Measurements from ENCODE around the gene CLDN4. TPM values are rescaled to one million over a fixed set of nuclear protein-coding genes. Genes with fewer than 3 reads are reported as not detected.

The CLDN4 gene
- total RNA-seq, 1 donor: 0.86 TPM

GRCh38 chr7:73860859-73861258 is 30.1 kb downstream of the CLDN4 start, which contains the start of gene TMEM270:
TMEM270 (plus strand) TSS chr7:73861159; CDS start chr7:73861195, 36 bp downstream.
- no peak for DNase-seq (ENCODE audit: low read depth)
- no peak within 1 kb of the TSS for H3K4me3 ChIP-seq (ENCODE audit: low read depth, low read length)
- TF ChIP-seq CTCF (IDR thresholded peaks at IDR 0.05; ENCODE audit: insufficient read depth, low read depth, low read length): no peak

- H3K4me3 ChIP-seq (ENCODE audit: low read depth, low read length): no peak overlapping the region
- DNase-seq (ENCODE audit: low read depth): no peak
- TF ChIP-seq CTCF (IDR thresholded peaks at IDR 0.05; ENCODE audit: insufficient read depth, low read depth, low read length): no peak
Observed at GRCh38 chr7:73861305-73861704, 30.5 kb downstream of the CLDN4 start.

GRCh38 chr7:73864981-73865711 is 34.4 kb downstream of the CLDN4 start:
- no peak overlapping the region for H3K4me3 ChIP-seq (ENCODE audit: low read depth, low read length)
- TF ChIP-seq CTCF (IDR thresholded peaks at IDR 0.05; ENCODE audit: insufficient read depth, low read depth, low read length): no peak
- DNase-seq (ENCODE audit: low read depth): no peak

DNA sequence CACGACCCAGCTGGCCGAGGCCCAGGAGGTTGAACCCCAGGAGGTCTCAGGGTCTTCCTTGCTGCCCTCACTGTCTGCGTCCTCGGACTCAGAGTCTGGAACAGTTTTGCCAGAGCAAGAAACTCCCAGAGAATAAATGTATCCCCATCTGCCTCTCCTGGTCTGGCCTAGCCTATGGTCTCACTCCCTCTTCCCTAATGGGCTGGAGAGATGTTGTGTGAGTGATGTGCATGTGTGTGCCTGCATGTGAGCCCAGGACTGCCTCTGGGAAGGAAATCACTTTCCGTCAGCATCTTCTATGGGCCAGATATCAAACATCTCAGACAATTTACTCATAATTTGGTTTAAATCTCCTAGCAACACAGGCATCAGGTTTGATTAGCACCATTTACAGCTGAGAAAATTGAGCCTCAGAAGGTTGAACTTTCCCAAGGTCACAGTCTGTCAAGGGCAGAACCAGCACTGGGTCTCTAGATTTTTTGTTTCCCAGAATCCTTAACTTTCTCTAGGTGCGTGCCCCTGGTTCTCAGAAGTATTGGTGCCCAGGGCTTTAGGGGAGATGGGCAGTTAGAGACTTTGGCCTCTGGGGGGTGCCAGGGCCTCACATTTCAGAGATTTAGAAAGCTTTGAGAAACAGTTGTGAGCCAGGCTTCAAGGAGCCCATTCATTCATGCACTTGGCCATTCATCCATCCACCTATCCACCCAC is 35.1 kb downstream of the CLDN4 start:
- no peak overlapping the region for H3K4me3 ChIP-seq (ENCODE audit: low read depth, low read length)
- peak; percentile 72 for TF ChIP-seq CTCF (IDR thresholded peaks at IDR 0.05; ENCODE audit: insufficient read depth, low read depth, low read length)
- DNase-seq (ENCODE audit: low read depth): peak; percentile 60

DNA sequence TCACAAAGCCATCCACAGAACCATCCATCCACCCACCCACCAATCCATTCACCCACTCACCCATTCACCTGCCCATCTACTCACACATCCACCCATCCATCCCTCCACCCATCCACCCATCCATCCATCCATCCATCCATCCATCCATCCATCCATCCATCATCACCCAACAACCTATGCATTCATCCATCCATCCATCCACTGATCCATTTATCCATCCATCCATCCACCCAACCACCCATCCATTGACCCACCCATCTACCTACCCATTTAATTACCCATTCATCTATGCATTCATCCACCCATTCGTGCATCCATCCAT is 35.6 kb downstream of the CLDN4 start:
- TF ChIP-seq CTCF (IDR thresholded peaks at IDR 0.05; ENCODE audit: insufficient read depth, low read depth, low read length): no peak
- DNase-seq (ENCODE audit: low read depth): no peak
- no peak overlapping the region for H3K4me3 ChIP-seq (ENCODE audit: low read depth, low read length)

DNA sequence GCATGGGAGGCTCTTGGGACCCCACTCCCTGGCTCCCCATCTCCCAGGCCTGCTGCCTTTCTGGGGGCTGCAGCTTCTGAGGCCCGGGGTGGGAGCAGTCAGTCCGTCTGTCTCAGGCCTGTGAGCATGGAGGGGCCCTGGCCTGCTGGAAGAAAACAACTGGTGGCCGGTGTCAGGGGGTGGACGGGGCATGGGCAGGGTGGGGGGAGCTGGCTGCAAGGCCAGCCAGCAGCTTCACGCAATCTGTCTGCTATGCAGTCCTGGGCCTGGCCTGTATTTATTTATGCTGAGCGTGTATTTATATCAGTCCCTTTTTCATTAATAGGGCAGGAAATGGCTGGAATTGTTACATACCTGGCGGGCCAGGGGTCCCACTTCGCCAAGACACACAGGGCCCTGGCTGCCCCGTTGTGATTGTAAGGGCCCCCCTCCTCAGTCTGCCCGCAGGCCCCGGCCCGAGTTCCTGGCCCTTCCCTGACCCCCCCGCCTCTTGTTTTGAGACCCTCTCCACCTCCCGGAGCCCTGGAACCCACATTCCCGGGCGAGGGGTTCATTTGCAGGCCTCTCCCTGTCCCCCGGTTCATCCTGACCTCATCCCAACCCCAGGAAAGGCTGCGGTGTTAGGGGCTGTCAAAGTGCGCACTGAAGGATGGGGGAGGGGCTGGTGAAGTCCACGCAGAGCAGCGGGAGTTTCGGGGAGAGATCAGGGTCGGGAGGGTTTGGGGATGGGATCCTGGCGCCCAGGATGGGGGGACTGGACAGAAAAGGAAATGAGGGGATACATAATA is 38.4 kb downstream of the CLDN4 start:
- no peak for TF ChIP-seq CTCF (IDR thresholded peaks at IDR 0.05; ENCODE audit: insufficient read depth, low read depth, low read length)
- DNase-seq (ENCODE audit: low read depth): no peak
- no peak overlapping the region for H3K4me3 ChIP-seq (ENCODE audit: low read depth, low read length)

Data from fibroblast of villous mesenchyme (primary cell).